Measurements from ENCODE around the gene ARHGAP42. TPM values are rescaled to one million over a fixed set of nuclear protein-coding genes. Genes with fewer than 3 reads are reported as not detected.

The ARHGAP42 gene
- total and polyA plus RNA-seq, 10 of the 15 experiments (the other 5 are each of a cell fraction or from before 2014, with no cell fraction given): 1.8 to 6.3 (median 3.2) TPM

DNA sequence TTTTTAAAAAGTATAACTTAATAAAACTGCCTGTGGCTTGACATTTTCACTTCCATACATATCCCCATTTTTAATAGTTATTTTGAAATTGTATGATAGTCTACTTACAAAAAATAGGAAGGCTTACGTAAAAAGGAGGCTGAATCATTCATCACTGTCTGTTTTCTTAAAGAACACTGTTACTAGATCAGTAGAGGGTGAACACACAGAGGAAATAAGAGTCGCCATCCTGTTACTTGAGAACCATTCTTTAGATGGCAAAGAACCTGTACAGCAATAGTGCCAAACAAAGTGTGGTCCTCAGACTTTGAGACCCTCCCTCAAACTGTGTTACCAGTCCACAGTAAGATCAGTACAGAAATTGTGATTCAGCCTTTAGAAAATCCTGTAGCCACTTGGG is 261.8 kb downstream of the ARHGAP42 start:
- no TSS peak for BruUV-seq (replicated peaks)
- H3K36me3 ChIP-seq (ENCODE audit: control insufficient read depth in 2 of 2, insufficient read depth in 2 of 2, low read length in 1 of 2): no peaks in the 10 kb centered on the region
- in situ Hi-C loops (cut with MboI) (no loop called here), intact Hi-C loops (cut with micrococcal nuclease; ENCODE audit: unreplicated experiment) (no loop called here)
- no peak overlapping the region for H2AFZ ChIP-seq (ENCODE audit: control insufficient read depth, low read depth, low read length)
- FAIRE-seq (no peak), DNase-seq (ENCODE audit: low read depth, low spot score) (no peak), ATAC-seq (no peak)
- no peaks in the 10 kb centered on the region for H3K4me1 ChIP-seq (ENCODE audit: control insufficient read depth, insufficient read depth, low read length)
- no peak overlapping the region for H3K4me3 ChIP-seq
- H3K4me2 ChIP-seq (ENCODE audit: control insufficient read depth, insufficient read depth): no peak overlapping the region
- H3K27ac ChIP-seq (ENCODE audit: control insufficient read depth, insufficient read depth): no peak overlapping the region
- SMC1A ChIA-PET (ENCODE audit: uncharacterized antibody, unreplicated experiment): no interaction called here
- H3K79me2 ChIP-seq (ENCODE audit: control insufficient read depth, insufficient read depth, low read length): no peaks in the 10 kb centered on the region
- no peaks in the 10 kb centered on the region for H4K20me1 ChIP-seq (ENCODE audit: control insufficient read depth, insufficient read depth)
- POLR2A ChIA-PET: no interaction called here
- no peaks in the 10 kb centered on the region for H3K9me3 ChIP-seq (replicated peaks; ENCODE audit: control insufficient read depth, insufficient read depth, low read length)
- no peaks in the 10 kb centered on the region for H3K27me3 ChIP-seq (replicated peaks in 1 of 2; ENCODE audit: control insufficient read depth in 2 of 2, insufficient read depth in 2 of 2, low read length in 1 of 2)
- CTCF ChIA-PET: no interaction called here
- WGBS (ENCODE audit: insufficient coverage, insufficient replicate concordance, low lambda C conversion rate, missing lambda C conversion rate): 96% methylated on average over 2 of the region's 2 CpGs
- TF ChIP-seq CBFB (IDR thresholded peaks at IDR 0.05; ENCODE audit: low read depth) (no peak), ZBTB4 (CRISPR knock-in tag; IDR thresholded peaks at IDR 0.05) (no peak), POLR2AphosphoS2 (IDR thresholded peaks at IDR 0.05; ENCODE audit: low read depth, low read length) (no peak), ETV6 (conservative IDR thresholded peaks at IDR 0.05 in 1 of 2, IDR thresholded peaks at IDR 0.05 in 1 of 2; ENCODE audit: borderline replicate concordance in 1 of 2, low read depth in 1 of 2) (no peak), CUX1 (IDR thresholded peaks at IDR 0.05; ENCODE audit: insufficient replicate concordance, low read depth, low read length) (no peak), YY1 (IDR thresholded peaks at IDR 0.05; ENCODE audit: low read depth, low read length) (no peak), MEF2B (IDR thresholded peaks at IDR 0.05; ENCODE audit: partially characterized antibody, poor library complexity, severe bottlenecking) (no peak), SMC3 (IDR thresholded peaks at IDR 0.05; ENCODE audit: borderline replicate concordance, low read length) (no peak), SPI1 (IDR thresholded peaks at IDR 0.05; ENCODE audit: borderline replicate concordance, insufficient read depth, low read depth, low read length) (no peak), IKZF2 (IDR thresholded peaks at IDR 0.05) (no peak), GABPA (IDR thresholded peaks at IDR 0.05; ENCODE audit: low read depth) (no peak)
- no peak overlapping the region for H3K9ac ChIP-seq (ENCODE audit: control insufficient read depth, insufficient read depth, low read length)
- RAD21 ChIA-PET (ENCODE audit: unreplicated experiment): no interaction called here

Data from GM12878 (cell line).